Gastroesophageal sphincter (tissue), 4 donors: ENCODE data around the gene CNN2. TPM values are rescaled to one million over a fixed set of nuclear protein-coding genes. Genes with fewer than 3 reads are reported as not detected.

Source experiments
- ATAC-seq: fragments of 150-250 bp; one replicate; pipeline ENCODE4 v1.9.1; 2016; ENCODE audit warnings: mild to moderate bottlenecking, moderate library complexity
- H3K27ac ChIP-seq, 4 donors: fragments of 200-600 bp; sonication (generic) in 3 of 4; 1 replicate in 3 of 4; 2 replicates in 1 of 4; pipeline ENCODE4 v1.5.1; 2016 to 2019
- H3K27me3 ChIP-seq: fragments of 200-600 bp; sonication (generic); one replicate; pipeline ENCODE4 v1.5.1; 2019
- H3K36me3 ChIP-seq, 2 donors: fragments of 200-600 bp; sonication (generic); one replicate each; pipeline ENCODE4 v1.5.1; 2019; ENCODE audit warnings: control low read depth in 1 of 2
- H3K4me1 ChIP-seq, 3 donors: fragments of 200-600 bp; sonication (generic); 1 replicate in 2 of 3; 2 replicates in 1 of 3; pipeline ENCODE4 v1.5.1; 2016 to 2019; ENCODE audit warnings: control low read depth in 2 of 3
- H3K4me3 ChIP-seq, 2 donors: fragments of 200-600 bp; sonication (generic); one replicate each; pipeline ENCODE4 v1.5.1; 2019; ENCODE audit warnings: mild to moderate bottlenecking in 1 of 2, moderate library complexity in 1 of 2
- H3K9me3 ChIP-seq, 3 donors: fragments of 200-600 bp; sonication (generic); one replicate each; pipeline ENCODE4 v1.5.1; 2017 to 2019; ENCODE audit warnings: control low read depth in 2 of 3
- EP300 ChIP-seq: sonication (generic); formaldehyde crosslinking; IDR thresholded peaks from one replicate; pipeline ENCODE4 v1.6.1; 2017; ENCODE audit warnings: antibody characterized with exemption, mild to moderate bottlenecking
- POLR2A ChIP-seq, 2 donors: fragments of 450-650 bp; IDR thresholded peaks; one replicate each; pipeline ENCODE4 v1.6.1; 2017; ENCODE audit warnings: antibody characterized with exemption in 2 of 2, mild to moderate bottlenecking in 2 of 2, moderate library complexity in 1 of 2
- POLR2AphosphoS5 ChIP-seq: sonication (generic); formaldehyde crosslinking; IDR thresholded peaks from one replicate; pipeline ENCODE4 v1.6.1; 2017; ENCODE audit warnings: antibody characterized with exemption
- WGBS, 2 donors: methylation state at CpG; one replicate each; pipeline ENCODE4 v1.1.5; 2018; ENCODE audit warnings: low coverage in 1 of 2; 5-methylcytosine and 5-hydroxymethylcytosine counted together
- total RNA-seq, 4 donors: library from RNA; depleted of rRNA; stranded (reverse); fragments of >200 nt; gene quantifications; one replicate each; pipeline ENCODE4 v1.1.0, GENCODE V29; 2016
- TF ChIP-seq, protein P1 (sequence below), 4 experiments: fragments of 200-600 bp in 2 of 4; fragments of 450-650 bp in 2 of 4; sonication (generic) in 1 of 4; IDR thresholded peaks; one replicate each; pipeline ENCODE4 v1.5.1; 2017 to 2019; ENCODE audit warnings: antibody characterized with exemption in 4 of 4, mild to moderate bottlenecking in 2 of 4, moderate library complexity in 2 of 4

The CNN2 gene
- total RNA-seq, 4 donors from 2014 or later: 52.9 to 103 (median 75.2) TPM

DNA sequence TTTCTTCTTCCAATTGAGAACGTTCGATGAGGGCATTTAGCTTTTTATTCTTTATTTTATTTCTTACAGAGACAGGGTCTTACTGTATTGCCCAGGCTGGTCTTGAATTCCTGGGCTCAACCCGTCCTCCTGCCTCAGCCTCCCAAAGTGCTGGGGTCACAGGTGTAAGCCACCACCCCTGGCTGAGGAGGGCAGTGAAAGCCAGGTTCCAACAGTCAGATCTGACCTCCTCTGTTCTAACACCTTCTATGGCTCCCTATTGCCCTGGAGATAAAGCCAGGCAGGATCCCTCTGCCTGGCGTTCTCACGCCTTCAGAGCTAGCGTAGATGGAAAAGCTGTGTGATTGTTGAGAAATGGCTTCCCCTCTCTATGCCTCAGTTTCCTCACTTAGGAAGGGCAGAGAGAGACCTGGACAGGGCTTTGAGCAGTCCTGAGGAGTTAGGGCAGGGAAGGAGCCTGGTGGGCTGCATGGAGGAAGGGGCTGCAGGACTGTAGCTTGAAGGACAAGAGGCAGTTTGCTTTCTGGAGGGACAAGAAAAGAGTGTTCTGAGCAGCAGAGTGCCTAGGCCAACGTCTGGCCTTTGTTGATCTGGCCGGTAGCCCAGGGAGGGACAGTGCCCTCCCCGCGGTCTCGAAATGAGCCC, 46.1 kb downstream of the CNN2 start:
- 78 to 85% methylated on average over 3 to 6 of the region's 11 CpGs for WGBS, 2 donors
- H3K4me3 ChIP-seq: no peak overlapping the region
- ATAC-seq: no peak
- peaks cover 61% of the 10 kb centered on the region for H3K27me3 ChIP-seq
- TF ChIP-seq, protein P1, sequence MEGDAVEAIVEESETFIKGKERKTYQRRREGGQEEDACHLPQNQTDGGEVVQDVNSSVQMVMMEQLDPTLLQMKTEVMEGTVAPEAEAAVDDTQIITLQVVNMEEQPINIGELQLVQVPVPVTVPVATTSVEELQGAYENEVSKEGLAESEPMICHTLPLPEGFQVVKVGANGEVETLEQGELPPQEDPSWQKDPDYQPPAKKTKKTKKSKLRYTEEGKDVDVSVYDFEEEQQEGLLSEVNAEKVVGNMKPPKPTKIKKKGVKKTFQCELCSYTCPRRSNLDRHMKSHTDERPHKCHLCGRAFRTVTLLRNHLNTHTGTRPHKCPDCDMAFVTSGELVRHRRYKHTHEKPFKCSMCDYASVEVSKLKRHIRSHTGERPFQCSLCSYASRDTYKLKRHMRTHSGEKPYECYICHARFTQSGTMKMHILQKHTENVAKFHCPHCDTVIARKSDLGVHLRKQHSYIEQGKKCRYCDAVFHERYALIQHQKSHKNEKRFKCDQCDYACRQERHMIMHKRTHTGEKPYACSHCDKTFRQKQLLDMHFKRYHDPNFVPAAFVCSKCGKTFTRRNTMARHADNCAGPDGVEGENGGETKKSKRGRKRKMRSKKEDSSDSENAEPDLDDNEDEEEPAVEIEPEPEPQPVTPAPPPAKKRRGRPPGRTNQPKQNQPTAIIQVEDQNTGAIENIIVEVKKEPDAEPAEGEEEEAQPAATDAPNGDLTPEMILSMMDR (IDR thresholded peaks at IDR 0.05): no peak
- TF ChIP-seq EP300 (no peak), POLR2A (IDR thresholded peaks at IDR 0.05) (no peak), POLR2AphosphoS5 (no peak)
- H3K9me3 ChIP-seq: no peaks in the 10 kb centered on the region
- no peaks in the 10 kb centered on the region for H3K36me3 ChIP-seq
- peaks cover 0 to 28% (median 2%) of the 10 kb centered on the region in 3 donors for H3K4me1 ChIP-seq
- H3K27ac ChIP-seq: no peak overlapping the region

DNA sequence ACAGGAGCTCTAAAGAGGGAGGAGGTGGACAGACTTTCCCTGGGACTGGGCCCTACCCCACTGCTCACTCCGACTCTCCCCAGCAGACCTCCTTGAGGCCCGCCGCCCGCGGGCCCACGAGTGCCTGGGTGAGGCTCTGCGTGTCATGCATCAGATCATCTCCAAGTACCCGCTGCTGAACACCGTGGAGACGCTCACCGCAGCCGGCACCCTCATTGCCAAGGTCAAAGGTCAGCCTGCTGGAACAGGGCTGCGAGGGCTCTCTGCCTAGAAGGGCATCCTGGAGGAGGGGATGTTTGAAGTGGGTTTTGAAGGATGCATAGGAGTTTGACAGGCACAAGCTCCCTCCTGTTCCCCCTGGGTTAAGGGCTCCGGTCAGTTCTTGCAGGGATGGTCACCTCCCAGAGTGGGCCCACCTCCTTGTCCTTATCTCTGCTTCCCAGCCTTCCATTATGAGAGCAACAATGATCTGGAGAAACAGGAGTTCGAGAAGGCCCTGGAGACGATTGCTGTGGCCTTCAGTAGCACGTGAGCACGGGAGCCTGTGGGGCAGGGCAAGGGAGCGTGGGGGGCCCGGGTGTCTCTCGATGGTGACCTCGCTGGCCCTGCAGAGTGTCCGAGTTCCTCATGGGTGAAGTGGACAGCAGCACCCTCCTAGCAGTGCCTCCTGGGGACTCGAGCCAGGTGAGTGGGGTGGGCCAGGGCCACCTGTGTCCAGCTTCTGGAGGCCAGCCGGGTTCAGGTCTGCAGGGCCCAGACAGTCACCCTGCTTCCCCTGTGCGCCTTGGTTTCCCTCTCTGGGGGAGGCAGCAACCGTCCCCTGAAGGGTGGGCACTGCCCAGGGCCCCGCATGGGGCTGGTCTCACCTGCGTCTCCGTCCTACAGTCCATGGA, 46.9 kb downstream of the CNN2 start:
- peaks cover 53% of the 10 kb centered on the region for H3K27me3 ChIP-seq
- H3K4me3 ChIP-seq: no peak overlapping the region
- 95% methylated on average over 4 of the region's 30 CpGs; no CpG with 5 or more reads in 1 of the 2 donors for WGBS, 2 donors
- no peak for TF ChIP-seq EP300
- TF ChIP-seq, protein P1 (IDR thresholded peaks at IDR 0.05): no peak
- TF ChIP-seq POLR2A (IDR thresholded peaks at IDR 0.05): no peak
- TF ChIP-seq POLR2AphosphoS5: no peak
- H3K4me1 ChIP-seq: peaks cover 0 to 23% (median 0%) of the 10 kb centered on the region in 3 donors
- H3K9me3 ChIP-seq: no peaks in the 10 kb centered on the region
- no peaks in the 10 kb centered on the region for H3K36me3 ChIP-seq
- no peak overlapping the region for H3K27ac ChIP-seq
- ATAC-seq: no peak

DNA sequence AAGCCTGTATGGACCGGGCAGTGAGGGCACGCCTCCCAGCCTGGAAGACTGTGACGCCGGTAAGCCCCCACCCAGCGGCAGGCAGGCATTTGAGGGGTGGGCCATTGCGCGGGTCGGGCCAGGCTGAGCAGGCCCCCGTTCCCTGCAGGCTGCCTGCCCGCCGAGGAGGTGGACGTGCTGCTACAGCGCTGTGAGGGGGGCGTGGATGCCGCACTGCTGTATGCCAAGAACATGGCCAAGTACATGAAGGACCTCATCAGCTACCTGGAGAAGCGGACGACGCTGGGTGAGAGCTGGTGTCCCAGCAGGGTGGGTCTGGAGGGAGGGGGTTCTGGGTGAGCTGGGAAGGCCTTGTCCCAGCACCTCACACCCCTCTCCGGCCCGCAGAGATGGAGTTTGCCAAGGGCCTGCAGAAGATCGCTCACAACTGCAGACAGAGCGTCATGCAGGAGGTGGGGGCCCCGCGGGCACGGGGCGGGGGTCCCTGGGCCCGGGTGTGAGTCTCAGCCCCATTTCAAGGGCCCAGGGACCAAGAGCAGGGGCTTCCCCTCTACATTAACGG, 47.6 kb downstream of the CNN2 start:
- Histone ChIP-seq H3K4me3 (peak overlapping the region in 1 of 2 donors; percentile 26), H3K9me3 (no peaks in the 10 kb centered on the region), H3K4me1 (peaks cover 0 to 23% (median 0%) of the 10 kb centered on the region in 3 donors), H3K27me3 (peaks cover 46% of the 10 kb centered on the region), H3K27ac (peak overlapping the region in 1 of 4 donors; percentile 23), H3K36me3 (no peaks in the 10 kb centered on the region)
- no peak for ATAC-seq
- no CpG with 5 or more reads among the region's 28 CpGs for WGBS, 2 donors
- TF ChIP-seq POLR2AphosphoS5 (no peak), POLR2A (IDR thresholded peaks at IDR 0.05) (no peak), EP300 (no peak)
- TF ChIP-seq, protein P1 (IDR thresholded peaks at IDR 0.05): no peak

DNA sequence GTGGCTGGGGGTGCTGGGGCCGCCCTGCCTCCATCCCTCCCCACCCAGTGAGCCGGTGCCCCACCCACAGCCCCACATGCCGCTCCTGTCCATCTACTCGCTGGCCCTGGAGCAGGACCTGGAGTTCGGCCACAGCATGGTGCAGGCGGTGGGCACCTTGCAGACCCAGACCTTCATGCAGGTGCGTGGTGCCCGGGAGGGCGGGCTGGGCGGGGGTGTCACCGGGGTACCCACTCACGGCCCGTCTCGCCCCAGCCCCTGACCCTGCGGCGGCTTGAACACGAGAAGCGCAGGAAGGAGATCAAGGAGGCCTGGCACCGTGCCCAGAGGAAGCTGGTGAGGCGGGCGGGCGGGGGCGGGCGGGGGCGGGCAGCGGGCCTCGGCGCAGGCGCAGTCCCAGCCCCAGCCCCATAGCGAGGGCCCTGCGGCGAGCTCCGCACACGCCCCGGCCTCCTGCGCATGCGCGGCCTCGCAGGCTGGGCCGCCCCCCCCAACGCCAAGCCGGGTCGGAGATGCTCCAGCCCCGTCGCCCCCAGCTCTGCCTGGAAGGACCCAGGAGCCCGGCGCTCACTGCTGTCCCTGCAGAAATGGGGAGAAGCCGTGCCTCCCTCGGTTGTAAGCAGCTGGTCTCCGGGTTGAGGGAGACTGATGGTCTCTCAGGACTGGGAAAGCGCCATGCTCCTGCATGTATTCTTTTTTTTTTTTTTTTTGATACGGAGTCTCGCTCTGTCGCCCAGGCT, 48.3 kb downstream of the CNN2 start:
- peak overlapping the region in 1 of 2 donors; percentile 26 for H3K4me3 ChIP-seq
- no peaks in the 10 kb centered on the region for H3K9me3 ChIP-seq
- WGBS, 2 donors: 57% methylated on average over 10 of the region's 54 CpGs; no CpG with 5 or more reads in 1 of the 2 donors
- peak overlapping the region in 1 of 4 donors; percentile 23 for H3K27ac ChIP-seq
- TF ChIP-seq EP300 (no peak), POLR2AphosphoS5 (no peak), POLR2A (IDR thresholded peaks at IDR 0.05) (no peak)
- TF ChIP-seq, protein P1 (IDR thresholded peaks at IDR 0.05): no peak
- H3K27me3 ChIP-seq: peaks cover 39% of the 10 kb centered on the region
- peak; percentile 40 for ATAC-seq
- peaks cover 0 to 18% (median 0%) of the 10 kb centered on the region in 3 donors for H3K4me1 ChIP-seq
- H3K36me3 ChIP-seq: no peaks in the 10 kb centered on the region
